HepG2 (cell line): Measurements from ENCODE around the gene TNFRSF18. TPM values are rescaled to one million over a fixed set of nuclear protein-coding genes. Genes with fewer than 3 reads are reported as not detected.
A peak's percentile ranks its signal among the peaks of the same experiment; 100 is the strongest.

Experiments used
- ATAC-seq: fragments of 200-7000 bp; cut with Tn5 transposase; 3 replicates; pipeline ENCODE4 v1.9.1; 2020; ENCODE audit warnings: mild to moderate bottlenecking, moderate library complexity
- BruUV-seq: library from RNA; stranded (reverse); fragments of 400-500 nt; replicated peaks from 2 replicates; lab custom pipeline; 2021; lab: Mats Ljungman, UMichigan
- CTCF ChIA-PET: fragments of 300-600 bp; formaldehyde crosslinking; extraction: SDS; loops from one replicate; lab custom pipeline; 2021; ENCODE audit warnings: low total read pairs, inconsistent platforms, low intra/inter-chr PET ratio; lab: Yijun Ruan, JAX
- POLR2A ChIA-PET: fragments of 350-600 bp; sonication (Branson Sonifier 250); formaldehyde crosslinking; loops from one replicate; lab custom pipeline; 2020; ENCODE audit warnings: antibody characterized with exemption, inconsistent platforms; lab: Yijun Ruan, JAX
- DNase-seq: peaks from one replicate; pipeline ENCODE4 v3.0.0-alpha.2; 2015; ENCODE audit warnings: low spot score
- FAIRE-seq: peaks from 3 replicates; lab custom pipeline; 2011; peaks lifted over from hg19 to GRCh38; lab: Jason Lieb, UNC
- H2AFZ ChIP-seq: one replicate; pipeline ENCODE4 v1.6.1; 2011; ENCODE audit warnings: low read length, inconsistent platforms
- H3K27ac ChIP-seq: fragments of 300-600 bp; 3 replicates; pipeline ENCODE4 v1.8.0; 2011; ENCODE audit warnings: mixed run types, mild to moderate bottlenecking, mixed read lengths, low read length, inconsistent platforms; ENCODE audit not compliant: insufficient read depth; ENCODE audit errors: extremely low read length
- H3K27me3 ChIP-seq, 2 experiments: fragments of 200-600 bp in 1 of 2; 2 replicates in 1 of 2; 3 replicates in 1 of 2; pipeline versions ENCODE4 v1.6.0 to v1.8.0; 2011; ENCODE audit warnings: low read length in 2 of 2, mild to moderate bottlenecking in 2 of 2, moderate library complexity in 2 of 2, inconsistent platforms in 1 of 2; ENCODE audit not compliant: insufficient read depth in 2 of 2, control insufficient read depth in 1 of 2
- H3K36me3 ChIP-seq, 2 experiments: fragments of 200-600 bp in 1 of 2; replicated peaks in 1 of 2; 2 replicates in 1 of 2; 3 replicates in 1 of 2; pipeline versions ENCODE4 v1.5.1 to v1.8.0; 2011; ENCODE audit warnings: low read length in 2 of 2, inconsistent platforms in 1 of 2; ENCODE audit not compliant: insufficient read depth in 2 of 2, control insufficient read depth in 1 of 2
- H3K4me1 ChIP-seq: 2 replicates; pipeline ENCODE4 v1.5.1; 2012; ENCODE audit warnings: low read length, inconsistent platforms; ENCODE audit not compliant: insufficient read depth
- H3K4me2 ChIP-seq: 2 replicates; pipeline ENCODE4 v1.6.0; 2011; ENCODE audit warnings: low read depth, low read length, inconsistent platforms
- H3K4me3 ChIP-seq, 3 experiments: fragments of 200-600 bp in 1 of 3; sonication (generic), shearing (Covaris generic) in 1 of 3; replicated peaks in 1 of 3; 2 replicates each; pipeline ENCODE4 v1.5.1; 2011 to 2016; ENCODE audit warnings: low read length in 3 of 3, inconsistent platforms in 2 of 3, low read depth in 2 of 3, mild to moderate bottlenecking in 2 of 3, control low read depth in 1 of 3, mixed read lengths in 1 of 3; ENCODE audit not compliant: insufficient read depth in 1 of 3
- H3K79me2 ChIP-seq: one replicate; pipeline ENCODE4 v1.6.1; 2011; ENCODE audit warnings: low read length, inconsistent platforms; ENCODE audit not compliant: insufficient read depth
- H3K9ac ChIP-seq: 2 replicates; pipeline ENCODE4 v1.6.0; 2011; ENCODE audit warnings: mild to moderate bottlenecking, low read depth, low read length, inconsistent platforms; ENCODE audit not compliant: insufficient read depth
- H3K9me3 ChIP-seq: 2 replicates; pipeline ENCODE4 v1.5.1; 2012; ENCODE audit warnings: mild to moderate bottlenecking, low read length
- H4K20me1 ChIP-seq: 2 replicates; pipeline ENCODE4 v1.6.0; 2011; ENCODE audit warnings: inconsistent platforms, mild to moderate bottlenecking, low read length, moderate library complexity; ENCODE audit not compliant: insufficient read depth
- AGO2 ChIP-seq: fragments of 200-400 bp; formaldehyde crosslinking; optimal IDR thresholded peaks from 2 replicates; pipeline ENCODE3; 2017; ENCODE audit warnings: mild to moderate bottlenecking, low read depth, low read length, moderate library complexity
- ELF3 ChIP-seq: IDR thresholded peaks from 2 replicates; pipeline ENCODE4 v1.6.1; 2016; ENCODE audit warnings: missing genetic modification reagents, missing compliant biosample characterization
- MTA3 ChIP-seq: sonication (generic); formaldehyde crosslinking; IDR thresholded peaks from 2 replicates; pipeline ENCODE4 v1.4.0; 2020; ENCODE audit warnings: missing genetic modification reagents
- RBFOX2 ChIP-seq: fragments of 200-400 bp; formaldehyde crosslinking; IDR thresholded peaks from 2 replicates; pipeline ENCODE4 v1.6.1; 2017; ENCODE audit warnings: low read depth, mild to moderate bottlenecking, low read length
- ZFY ChIP-seq: sonication (generic); formaldehyde crosslinking; IDR thresholded peaks from 2 replicates; pipeline ENCODE4 v1.4.0; 2020; ENCODE audit warnings: missing genetic modification reagents
- ZNF687 ChIP-seq: sonication (generic); formaldehyde crosslinking; IDR thresholded peaks from 2 replicates; pipeline ENCODE4 v1.5.1; 2020; ENCODE audit warnings: mild to moderate bottlenecking, missing genetic modification reagents, moderate library complexity
- ZNF768 ChIP-seq: sonication (generic); formaldehyde crosslinking; IDR thresholded peaks from 2 replicates; pipeline ENCODE4 v1.4.0; 2020; ENCODE audit warnings: missing genetic modification reagents
- ZNF883 ChIP-seq: sonication (generic); formaldehyde crosslinking; IDR thresholded peaks from 2 replicates; pipeline ENCODE4 v1.5.1; 2020; ENCODE audit warnings: mild to moderate bottlenecking, missing genetic modification reagents; ENCODE audit errors: not compliant biosample characterization
- WGBS: methylation state at CpG from one replicate; pipeline ENCODE4 v1.1.6; 2017; ENCODE audit warnings: low lambda C conversion rate; 5-methylcytosine and 5-hydroxymethylcytosine counted together
- in situ Hi-C: cut with HindIII; loops from 2 replicates; pipeline ENCODE4 v1.10.0; 2017; ENCODE audit warnings: low pct_unique_long_range_greater_than_20kb; ENCODE audit not compliant: extremely low pct_ligation_motif_present
- intact Hi-C: fragments of 100-400 bp; cut with micrococcal nuclease; formaldehyde crosslinking; loops from one replicate; pipeline ENCODE4 v1.10.0; 2022; ENCODE audit not compliant: unreplicated experiment
- polyA plus RNA-seq, 8 experiments: library from polyadenylated mRNA; depleted of rRNA in 3 of 8; stranded (reverse) in 7 of 8; unstranded in 1 of 8; fragments of >200 nt; fragmentation: Illumina TruSeq in 4 of 8; extraction: Trizol in 4 of 8; gene quantifications; 2 replicates each; pipeline versions ENCODE4 v1.2.1 to v1.2.3, GENCODE V29; 2011 to 2016; ENCODE audit warnings: low read depth in 4 of 8, missing spikeins in 1 of 8, mixed read lengths in 1 of 8; ENCODE audit not compliant: insufficient read depth in 1 of 8
- total RNA-seq, 5 experiments: library from RNA; depleted of rRNA; stranded (reverse); fragments of >200 nt; fragmentation: Illumina TruSeq; extraction: Trizol; gene quantifications; 2 replicates each; pipeline ENCODE4 v1.2.3, GENCODE V29; 2016; ENCODE audit warnings: low read depth in 1 of 5
- TF ChIP-seq, protein P1 (sequence below): sonication (generic); formaldehyde crosslinking; IDR thresholded peaks from one replicate; pipeline ENCODE4 v1.5.1; 2020; ENCODE audit warnings: mild to moderate bottlenecking, missing genetic modification reagents; ENCODE audit errors: not compliant biosample characterization

TNFRSF18 gene
- total and polyA plus RNA-seq, 2 of the 13 experiments (the other 11 are each of a cell fraction or from before 2014, with no cell fraction given) = not detected

DNA sequence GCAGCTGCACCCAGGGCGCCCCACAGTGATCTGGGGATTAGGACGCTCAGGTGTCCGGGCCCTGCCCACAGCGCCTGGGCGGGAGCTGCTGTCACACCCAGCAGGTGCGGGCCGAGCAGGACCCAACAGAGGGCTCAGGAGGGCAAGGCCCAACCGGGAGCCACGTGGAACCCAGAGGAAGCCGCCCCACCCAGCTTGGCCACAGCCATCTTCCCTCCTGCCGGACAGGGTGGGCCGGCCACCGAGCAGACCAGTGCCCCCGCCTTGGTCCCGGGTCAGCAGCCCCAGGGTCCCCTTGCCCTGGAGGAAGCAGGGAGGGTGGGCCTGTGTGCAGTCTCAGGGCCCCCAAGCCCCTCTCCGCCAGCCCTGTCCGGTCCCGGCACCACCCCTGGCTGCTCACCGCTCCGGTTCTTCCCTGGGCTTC lies 39.0 kb downstream of the TNFRSF18 start:
- H3K9me3 ChIP-seq = no peaks in the 10 kb centered on the region
- in situ Hi-C loops = no loop called here
- no peak for FAIRE-seq
- no TSS peak for BruUV-seq
- H3K79me2 ChIP-seq = no peaks in the 10 kb centered on the region
- H3K4me2 ChIP-seq = peak overlapping the region; percentile 76
- peaks cover 56% of the 10 kb centered on the region for H3K4me1 ChIP-seq
- no peak overlapping the region for H2AFZ ChIP-seq
- 0 out of 2 replicates have a peak overlapping the region, but pooled peaks have one; percentile 22 for H3K9ac ChIP-seq
- 69% methylated on average over 6 of the region's 20 CpGs for WGBS
- H3K27ac ChIP-seq = no peak overlapping the region
- ATAC-seq = no peak
- intact Hi-C loops = no loop called here
- ChIA-PET CTCF (no interaction called here), POLR2A (interaction anchor here (1.7 to 7.4 kb wide), 3 partner anchors 8 to 64 kb away, joined by 3 to 93 read pairs (median 7); partner anchors contain the start of genes B3GALT6 and SDF4)
- peak overlapping the region in 2 of 3 experiments; percentile 25 to 60; a peak in 3 of 6 replicates for H3K4me3 ChIP-seq
- peaks cover 6 to 15% of the 10 kb centered on the region in 2 experiments; a peak in 3 of 5 replicates for H3K27me3 ChIP-seq
- no peak for DNase-seq
- peak; percentile 35; the same call in 1 of the 2 replicates for TF ChIP-seq RBFOX2
- no peak for TF ChIP-seq MTA3 (CRISPR knock-in tag)
- TF ChIP-seq ELF3 (CRISPR knock-in tag) = no peak
- peak; percentile 64 for TF ChIP-seq ZNF687
- TF ChIP-seq, protein P1, sequence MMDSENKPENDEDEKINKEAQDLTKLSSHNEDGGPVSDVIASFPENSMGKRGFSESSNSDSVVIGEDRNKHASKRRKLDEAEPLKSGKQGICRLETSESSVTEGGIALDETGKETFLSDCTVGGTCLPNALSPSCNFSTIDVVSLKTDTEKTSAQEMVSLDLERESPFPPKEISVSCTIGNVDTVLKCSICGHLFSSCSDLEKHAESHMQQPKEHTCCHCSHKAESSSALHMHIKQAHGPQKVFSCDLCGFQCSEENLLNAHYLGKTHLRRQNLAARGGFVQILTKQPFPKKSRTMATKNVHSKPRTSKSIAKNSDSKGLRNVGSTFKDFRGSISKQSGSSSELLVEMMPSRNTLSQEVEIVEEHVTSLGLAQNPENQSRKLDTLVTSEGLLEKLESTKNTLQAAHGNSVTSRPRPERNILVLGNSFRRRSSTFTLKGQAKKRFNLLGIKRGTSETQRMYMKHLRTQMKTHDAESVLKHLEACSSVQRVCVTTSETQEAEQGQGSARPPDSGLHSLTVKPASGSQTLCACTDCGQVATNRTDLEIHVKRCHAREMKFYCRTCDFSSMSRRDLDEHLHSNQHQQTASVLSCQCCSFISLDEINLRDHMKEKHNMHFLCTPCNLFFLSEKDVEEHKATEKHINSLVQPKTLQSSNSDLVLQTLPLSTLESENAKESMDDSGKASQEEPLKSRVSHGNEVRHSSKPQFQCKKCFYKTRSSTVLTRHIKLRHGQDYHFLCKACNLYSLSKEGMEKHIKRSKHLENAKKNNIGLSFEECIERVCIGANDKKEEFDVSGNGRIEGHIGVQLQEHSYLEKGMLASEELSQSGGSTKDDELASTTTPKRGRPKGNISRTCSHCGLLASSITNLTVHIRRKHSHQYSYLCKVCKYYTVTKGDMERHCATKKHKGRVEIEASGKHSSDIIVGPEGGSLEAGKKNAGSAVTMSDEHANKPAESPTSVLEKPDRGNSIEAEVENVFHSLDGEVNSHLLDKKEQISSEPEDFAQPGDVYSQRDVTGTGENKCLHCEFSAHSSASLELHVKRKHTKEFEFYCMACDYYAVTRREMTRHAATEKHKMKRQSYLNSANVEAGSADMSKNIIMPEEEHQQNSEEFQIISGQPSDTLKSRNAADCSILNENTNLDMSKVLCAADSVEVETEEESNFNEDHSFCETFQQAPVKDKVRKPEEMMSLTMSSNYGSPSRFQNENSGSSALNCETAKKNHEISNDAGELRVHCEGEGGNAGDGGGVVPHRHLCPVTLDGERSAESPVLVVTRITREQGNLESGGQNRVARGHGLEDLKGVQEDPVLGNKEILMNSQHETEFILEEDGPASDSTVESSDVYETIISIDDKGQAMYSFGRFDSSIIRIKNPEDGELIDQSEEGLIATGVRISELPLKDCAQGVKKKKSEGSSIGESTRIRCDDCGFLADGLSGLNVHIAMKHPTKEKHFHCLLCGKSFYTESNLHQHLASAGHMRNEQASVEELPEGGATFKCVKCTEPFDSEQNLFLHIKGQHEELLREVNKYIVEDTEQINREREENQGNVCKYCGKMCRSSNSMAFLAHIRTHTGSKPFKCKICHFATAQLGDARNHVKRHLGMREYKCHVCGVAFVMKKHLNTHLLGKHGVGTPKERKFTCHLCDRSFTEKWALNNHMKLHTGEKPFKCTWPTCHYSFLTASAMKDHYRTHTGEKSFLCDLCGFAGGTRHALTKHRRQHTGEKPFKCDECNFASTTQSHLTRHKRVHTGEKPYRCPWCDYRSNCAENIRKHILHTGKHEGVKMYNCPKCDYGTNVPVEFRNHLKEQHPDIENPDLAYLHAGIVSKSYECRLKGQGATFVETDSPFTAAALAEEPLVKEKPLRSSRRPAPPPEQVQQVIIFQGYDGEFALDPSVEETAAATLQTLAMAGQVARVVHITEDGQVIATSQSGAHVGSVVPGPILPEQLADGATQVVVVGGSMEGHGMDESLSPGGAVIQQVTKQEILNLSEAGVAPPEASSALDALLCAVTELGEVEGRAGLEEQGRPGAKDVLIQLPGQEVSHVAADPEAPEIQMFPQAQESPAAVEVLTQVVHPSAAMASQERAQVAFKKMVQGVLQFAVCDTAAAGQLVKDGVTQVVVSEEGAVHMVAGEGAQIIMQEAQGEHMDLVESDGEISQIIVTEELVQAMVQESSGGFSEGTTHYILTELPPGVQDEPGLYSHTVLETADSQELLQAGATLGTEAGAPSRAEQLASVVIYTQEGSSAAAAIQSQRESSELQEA (CRISPR knock-in tag) = no peak
- peak; percentile 27 for TF ChIP-seq AGO2
- TF ChIP-seq ZNF883 (CRISPR knock-in tag) = peak; percentile 2
- 0 out of 2 replicates have a peak, but pooled peaks have one; percentile 2 for TF ChIP-seq ZFY (CRISPR knock-in tag)
- 0 out of 2 replicates have a peak, but pooled peaks have one; percentile 8 for TF ChIP-seq ZNF768 (CRISPR knock-in tag)
- no peaks in the 10 kb centered on the region for H4K20me1 ChIP-seq
- H3K36me3 ChIP-seq = no peaks in the 10 kb centered on the region
